ENCODE data around the gene CX3CL1. TPM values are rescaled to one million over a fixed set of nuclear protein-coding genes. Genes with fewer than 3 reads are reported as not detected.

CX3CL1 gene
- total RNA-seq, 1 donor from 2014 or later, result 9.6 TPM

DNA sequence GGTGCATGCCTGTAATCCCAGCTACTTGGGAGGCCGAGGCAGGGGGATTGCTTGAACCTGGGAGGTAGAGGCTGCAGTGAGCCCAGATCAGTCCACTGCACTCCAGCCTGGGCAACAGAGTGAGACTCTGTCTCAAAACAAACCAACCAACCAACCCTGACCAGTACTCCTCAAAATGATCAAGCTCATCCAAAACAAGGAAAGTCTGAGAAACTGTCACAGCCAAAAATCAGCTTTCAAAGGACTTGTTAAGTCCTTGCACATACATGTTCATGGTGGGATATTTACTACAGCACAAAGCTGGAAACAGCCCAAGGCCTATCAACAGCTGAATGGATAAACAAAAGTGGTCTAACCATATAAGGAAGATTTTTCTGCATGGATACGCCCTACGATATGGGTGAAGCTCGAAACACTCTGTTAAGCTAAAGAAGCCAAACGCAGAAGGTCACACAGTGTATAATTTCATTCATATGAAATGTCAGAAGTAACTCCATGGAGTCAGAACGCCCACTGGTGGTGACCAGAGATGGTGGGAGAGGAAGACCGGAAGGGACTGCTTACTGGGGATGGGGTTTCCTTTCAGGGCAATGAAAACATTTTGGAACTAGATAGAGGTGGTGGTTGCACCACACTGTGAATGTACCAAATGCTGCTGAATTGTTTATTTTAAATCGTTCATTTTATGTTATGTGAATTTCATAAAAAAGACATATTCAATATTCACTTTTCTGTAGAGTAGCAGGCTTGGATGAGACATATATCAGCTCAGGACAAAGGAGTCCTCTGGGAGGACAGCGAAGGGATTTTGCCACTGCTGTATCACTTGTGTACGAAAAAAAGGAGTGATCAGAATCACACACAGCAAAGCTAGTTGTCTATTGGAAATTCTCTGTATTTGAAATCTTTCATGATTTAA lies 50.0 kb downstream of the CX3CL1 start:
- no peaks in the 10 kb centered on the region for H3K9me3 Mint-ChIP-seq (ENCODE audit: unreplicated experiment)
- FAIRE-seq, result no peak
- no peaks in the 10 kb centered on the region for H4K20me1 ChIP-seq (ENCODE audit: insufficient read depth, low read length)
- no peaks in the 10 kb centered on the region for H3K36me3 ChIP-seq (ENCODE audit: insufficient read depth, low read length)
- no peaks in the 10 kb centered on the region for H3K27me3 Mint-ChIP-seq (ENCODE audit: low read depth, unreplicated experiment)
- no peak overlapping the region for H3K4me3 ChIP-seq (ENCODE audit: insufficient read depth, low read depth, low read length)
- H3K79me2 ChIP-seq (ENCODE audit: insufficient read depth, low read length), result no peaks in the 10 kb centered on the region
- H3K9ac ChIP-seq (ENCODE audit: low read length), result no peak overlapping the region
- H3K9me3 ChIP-seq (ENCODE audit: insufficient read depth, low read depth, low read length), result no peaks in the 10 kb centered on the region
- H3K36me3 Mint-ChIP-seq (ENCODE audit: low read depth, unreplicated experiment), result no peaks in the 10 kb centered on the region
- peaks cover 3% of the 10 kb centered on the region for H3K4me1 Mint-ChIP-seq (ENCODE audit: low read depth, unreplicated experiment)
- H3K4me1 ChIP-seq (ENCODE audit: insufficient read depth, low read length), result peaks cover 5% of the 10 kb centered on the region
- DNase-seq (ENCODE audit: low read depth), result peak; percentile 29
- H3K27ac Mint-ChIP-seq (ENCODE audit: unreplicated experiment), result no peak overlapping the region
- no peak overlapping the region for H3K27ac ChIP-seq (ENCODE audit: low read depth, low read length)
- peaks cover 2% of the 10 kb centered on the region for H3K27me3 ChIP-seq (ENCODE audit: insufficient read depth, low read length)
- H3K4me2 ChIP-seq (ENCODE audit: low read length), result peak overlapping the region; percentile 22
- no peak overlapping the region for H3K4me3 Mint-ChIP-seq (ENCODE audit: unreplicated experiment)
- H2AFZ ChIP-seq (ENCODE audit: low read depth, low read length), result peak overlapping the region; percentile 36
- no peak for TF ChIP-seq EZH2 (IDR thresholded peaks at IDR 0.05; ENCODE audit: insufficient read depth, low read length)
- TF ChIP-seq, protein P1, sequence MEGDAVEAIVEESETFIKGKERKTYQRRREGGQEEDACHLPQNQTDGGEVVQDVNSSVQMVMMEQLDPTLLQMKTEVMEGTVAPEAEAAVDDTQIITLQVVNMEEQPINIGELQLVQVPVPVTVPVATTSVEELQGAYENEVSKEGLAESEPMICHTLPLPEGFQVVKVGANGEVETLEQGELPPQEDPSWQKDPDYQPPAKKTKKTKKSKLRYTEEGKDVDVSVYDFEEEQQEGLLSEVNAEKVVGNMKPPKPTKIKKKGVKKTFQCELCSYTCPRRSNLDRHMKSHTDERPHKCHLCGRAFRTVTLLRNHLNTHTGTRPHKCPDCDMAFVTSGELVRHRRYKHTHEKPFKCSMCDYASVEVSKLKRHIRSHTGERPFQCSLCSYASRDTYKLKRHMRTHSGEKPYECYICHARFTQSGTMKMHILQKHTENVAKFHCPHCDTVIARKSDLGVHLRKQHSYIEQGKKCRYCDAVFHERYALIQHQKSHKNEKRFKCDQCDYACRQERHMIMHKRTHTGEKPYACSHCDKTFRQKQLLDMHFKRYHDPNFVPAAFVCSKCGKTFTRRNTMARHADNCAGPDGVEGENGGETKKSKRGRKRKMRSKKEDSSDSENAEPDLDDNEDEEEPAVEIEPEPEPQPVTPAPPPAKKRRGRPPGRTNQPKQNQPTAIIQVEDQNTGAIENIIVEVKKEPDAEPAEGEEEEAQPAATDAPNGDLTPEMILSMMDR (IDR thresholded peaks at IDR 0.05; ENCODE audit: insufficient read depth, low read depth, low read length), result peak; percentile 58

DNA sequence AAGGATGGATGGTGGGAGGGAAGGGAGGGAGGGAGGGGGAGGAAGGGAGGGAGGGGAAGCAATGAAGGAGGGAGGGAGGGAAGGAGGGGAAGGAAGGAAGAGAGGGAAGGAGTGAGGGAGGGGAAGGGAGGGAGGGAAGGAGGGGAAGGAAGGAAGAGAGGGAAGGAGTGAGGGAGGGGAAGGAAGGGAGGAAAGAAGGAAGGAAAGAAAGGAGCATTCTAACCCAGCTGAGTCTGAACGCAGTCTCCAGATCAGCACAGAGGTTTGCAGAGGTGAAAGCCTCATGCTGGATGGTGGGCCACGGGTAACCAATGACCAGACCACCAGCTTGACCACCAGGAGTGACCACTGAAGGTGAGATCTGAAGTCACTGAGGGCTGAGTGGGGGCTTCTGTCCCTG lies 50.9 kb downstream of the CX3CL1 start:
- no peaks in the 10 kb centered on the region for H3K27me3 ChIP-seq (ENCODE audit: insufficient read depth, low read length)
- H3K9me3 ChIP-seq (ENCODE audit: insufficient read depth, low read depth, low read length), result no peaks in the 10 kb centered on the region
- no peak overlapping the region for H3K4me3 ChIP-seq (ENCODE audit: insufficient read depth, low read depth, low read length)
- no peak overlapping the region for H3K4me2 ChIP-seq (ENCODE audit: low read length)
- H3K27ac ChIP-seq (ENCODE audit: low read depth, low read length), result no peak overlapping the region
- FAIRE-seq (no peak), DNase-seq (ENCODE audit: low read depth) (no peak)
- peaks cover 6% of the 10 kb centered on the region for H3K36me3 ChIP-seq (ENCODE audit: insufficient read depth, low read length)
- H3K9me3 Mint-ChIP-seq (ENCODE audit: unreplicated experiment), result no peaks in the 10 kb centered on the region
- no peak overlapping the region for H3K4me3 Mint-ChIP-seq (ENCODE audit: unreplicated experiment)
- no peaks in the 10 kb centered on the region for H3K27me3 Mint-ChIP-seq (ENCODE audit: low read depth, unreplicated experiment)
- peaks cover 2% of the 10 kb centered on the region for H3K4me1 Mint-ChIP-seq (ENCODE audit: low read depth, unreplicated experiment)
- no peak overlapping the region for H2AFZ ChIP-seq (ENCODE audit: low read depth, low read length)
- H3K9ac ChIP-seq (ENCODE audit: low read length), result no peak overlapping the region
- H3K79me2 ChIP-seq (ENCODE audit: insufficient read depth, low read length), result no peaks in the 10 kb centered on the region
- H3K4me1 ChIP-seq (ENCODE audit: insufficient read depth, low read length), result peaks cover 5% of the 10 kb centered on the region
- TF ChIP-seq, protein P1 (IDR thresholded peaks at IDR 0.05; ENCODE audit: insufficient read depth, low read depth, low read length), result no peak
- H3K36me3 Mint-ChIP-seq (ENCODE audit: low read depth, unreplicated experiment), result no peaks in the 10 kb centered on the region
- H4K20me1 ChIP-seq (ENCODE audit: insufficient read depth, low read length), result no peaks in the 10 kb centered on the region
- no peak overlapping the region for H3K27ac Mint-ChIP-seq (ENCODE audit: unreplicated experiment)

DNA sequence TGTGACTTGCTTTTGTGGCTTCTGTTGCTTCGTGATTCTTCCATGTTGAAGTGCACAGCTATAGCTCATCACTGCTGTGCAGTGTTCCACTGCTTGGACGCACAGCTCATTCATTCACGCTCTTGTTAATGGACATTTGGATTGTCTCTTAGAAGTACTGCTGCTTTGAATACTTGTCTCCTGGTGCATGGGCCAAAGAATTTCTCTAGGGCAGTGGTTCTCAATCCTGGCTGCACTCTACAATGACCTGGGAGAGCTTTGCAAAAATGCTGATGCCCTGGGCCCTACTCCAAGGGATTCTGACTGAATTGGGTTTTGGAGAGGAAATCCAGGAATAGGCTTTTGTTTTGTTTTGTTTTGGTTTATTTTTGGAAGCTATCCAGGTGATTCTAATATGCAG lies 52.3 kb downstream of the CX3CL1 start:
- H3K36me3 ChIP-seq (ENCODE audit: insufficient read depth, low read length), result peaks cover 11% of the 10 kb centered on the region
- H3K9me3 ChIP-seq (ENCODE audit: insufficient read depth, low read depth, low read length), result no peaks in the 10 kb centered on the region
- H3K4me3 Mint-ChIP-seq (ENCODE audit: unreplicated experiment), result no peak overlapping the region
- no peaks in the 10 kb centered on the region for H4K20me1 ChIP-seq (ENCODE audit: insufficient read depth, low read length)
- FAIRE-seq (no peak), DNase-seq (ENCODE audit: low read depth) (no peak)
- H3K36me3 Mint-ChIP-seq (ENCODE audit: low read depth, unreplicated experiment), result no peaks in the 10 kb centered on the region
- H3K27ac Mint-ChIP-seq (ENCODE audit: unreplicated experiment), result no peak overlapping the region
- H3K27me3 ChIP-seq (ENCODE audit: insufficient read depth, low read length), result no peaks in the 10 kb centered on the region
- no peak overlapping the region for H3K4me2 ChIP-seq (ENCODE audit: low read length)
- H3K9ac ChIP-seq (ENCODE audit: low read length), result no peak overlapping the region
- H3K27ac ChIP-seq (ENCODE audit: low read depth, low read length), result no peak overlapping the region
- H3K4me1 Mint-ChIP-seq (ENCODE audit: low read depth, unreplicated experiment), result no peaks in the 10 kb centered on the region
- no peak overlapping the region for H2AFZ ChIP-seq (ENCODE audit: low read depth, low read length)
- H3K9me3 Mint-ChIP-seq (ENCODE audit: unreplicated experiment), result no peaks in the 10 kb centered on the region
- TF ChIP-seq, protein P1 (IDR thresholded peaks at IDR 0.05; ENCODE audit: insufficient read depth, low read depth, low read length), result no peak
- peaks cover 5% of the 10 kb centered on the region for H3K4me1 ChIP-seq (ENCODE audit: insufficient read depth, low read length)
- H3K27me3 Mint-ChIP-seq (ENCODE audit: low read depth, unreplicated experiment), result no peaks in the 10 kb centered on the region
- H3K4me3 ChIP-seq (ENCODE audit: insufficient read depth, low read depth, low read length), result no peak overlapping the region
- H3K79me2 ChIP-seq (ENCODE audit: insufficient read depth, low read length), result no peaks in the 10 kb centered on the region
